ENCODE data around the gene DOCK7.
A peak's percentile ranks its signal among the peaks of the same experiment; 100 is the strongest.

DOCK7 gene

GRCh38 chr1:62508187-62508758, 179.9 kb downstream of the DOCK7 start:
- TF ChIP-seq CTCF (IDR thresholded peaks at IDR 0.05; ENCODE audit: low read depth, low read length, missing control alignments) = peak; percentile 51
- DNase-seq (ENCODE audit: low read depth) = peak; percentile 22
- H3K4me3 ChIP-seq (ENCODE audit: low read depth, low read length) = no peak overlapping the region

GRCh38 chr1:62500210-62500609, 188.0 kb downstream of the DOCK7 start:
- H3K4me3 ChIP-seq (ENCODE audit: low read depth, low read length) = no peak overlapping the region
- no peak for TF ChIP-seq CTCF (IDR thresholded peaks at IDR 0.05; ENCODE audit: low read depth, low read length, missing control alignments)
- no peak for DNase-seq (ENCODE audit: low read depth)

- TF ChIP-seq CTCF (IDR thresholded peaks at IDR 0.05; ENCODE audit: low read depth, low read length, missing control alignments) = no peak
- no peak for DNase-seq (ENCODE audit: low read depth)
- H3K4me3 ChIP-seq (ENCODE audit: low read depth, low read length) = no peak overlapping the region
Measured at GRCh38 chr1:62494137-62494536, 194.0 kb downstream of the DOCK7 start.

- no peak for DNase-seq (ENCODE audit: low read depth)
- no peak for TF ChIP-seq CTCF (IDR thresholded peaks at IDR 0.05; ENCODE audit: low read depth, low read length, missing control alignments)
- H3K4me3 ChIP-seq (ENCODE audit: low read depth, low read length) = no peak overlapping the region
Measured at GRCh38 chr1:62493656-62494055, 194.5 kb downstream of the DOCK7 start.

GRCh38 chr1:62492521-62492920, 195.7 kb downstream of the DOCK7 start:
- no peak overlapping the region for H3K4me3 ChIP-seq (ENCODE audit: low read depth, low read length)
- DNase-seq (ENCODE audit: low read depth) = no peak
- TF ChIP-seq CTCF (IDR thresholded peaks at IDR 0.05; ENCODE audit: low read depth, low read length, missing control alignments) = no peak

- no peak for TF ChIP-seq CTCF (IDR thresholded peaks at IDR 0.05; ENCODE audit: low read depth, low read length, missing control alignments)
- no peak for DNase-seq (ENCODE audit: low read depth)
Measured at GRCh38 chr1:62487956-62488355, 200.2 kb downstream of the DOCK7 start.

GRCh38 chr1:62484824-62485468, 203.2 kb downstream of the DOCK7 start:
- 0 out of 2 replicates have a peak overlapping the region, but pooled peaks have one; percentile 1 for H3K4me3 ChIP-seq (ENCODE audit: low read depth, low read length)
- DNase-seq (ENCODE audit: low read depth) = no peak
- TF ChIP-seq CTCF (IDR thresholded peaks at IDR 0.05; ENCODE audit: low read depth, low read length, missing control alignments) = no peak

More at GRCh38 chr1:62487956-62488355, 200.2 kb downstream of the DOCK7 start:
- H3K4me3 ChIP-seq (ENCODE audit: low read depth, low read length) = no peak overlapping the region

Data from GM12864 (cell line).